Fibroblast of lung (primary cell): ENCODE measurements around the gene METTL15. TPM values are rescaled to one million over a fixed set of nuclear protein-coding genes. Genes with fewer than 3 reads are reported as not detected.
A peak's percentile ranks its signal among the peaks of the same experiment; 100 is the strongest.

ENCODE experiments used
- DNase-seq, 2 donors: peaks; one replicate each; pipeline versions ENCODE4 v3.0.0 to v3.0.0-alpha.2; 2010; ENCODE audit warnings: low read depth in 2 of 2
- H2AFZ ChIP-seq: 2 replicates; pipeline ENCODE4 v1.5.1; 2012; ENCODE audit warnings: low read length, control low read depth, inconsistent platforms
- H3K27ac ChIP-seq: 2 replicates; pipeline ENCODE4 v1.5.1; 2011; ENCODE audit warnings: low read length, control low read depth; ENCODE audit not compliant: insufficient read depth
- H3K27me3 ChIP-seq: 2 replicates; pipeline ENCODE4 v1.5.1; 2011; ENCODE audit warnings: mild to moderate bottlenecking, low read length; ENCODE audit not compliant: control insufficient read depth, insufficient read depth
- H3K36me3 ChIP-seq: 2 replicates; pipeline ENCODE4 v1.5.1; 2011; ENCODE audit warnings: low read length; ENCODE audit not compliant: control insufficient read depth, insufficient read depth
- H3K4me1 ChIP-seq: 2 replicates; pipeline ENCODE4 v1.5.1; 2011; ENCODE audit warnings: low read length; ENCODE audit not compliant: control insufficient read depth, insufficient read depth; ENCODE audit errors: extremely low read depth
- H3K4me2 ChIP-seq: 2 replicates; pipeline ENCODE4 v1.5.1; 2011; ENCODE audit warnings: low read length, control low read depth; ENCODE audit not compliant: insufficient read depth; ENCODE audit errors: extremely low read depth
- H3K4me3 ChIP-seq, 4 experiments: fragments of 200-600 bp in 1 of 4; sonication (generic) in 1 of 4; replicated peaks in 1 of 4; 2 replicates each; pipeline ENCODE4 v1.5.1; 2011 to 2016; ENCODE audit warnings: low read length in 4 of 4, low read depth in 3 of 4, mild to moderate bottlenecking in 3 of 4, control low read depth in 2 of 4, inconsistent platforms in 1 of 4, mixed read lengths in 1 of 4; ENCODE audit not compliant: insufficient read depth in 1 of 4; ENCODE audit errors: control extremely low read depth in 1 of 4
- H3K79me2 ChIP-seq: 2 replicates; pipeline ENCODE4 v1.5.1; 2012; ENCODE audit warnings: mild to moderate bottlenecking, low read length, inconsistent platforms; ENCODE audit not compliant: control insufficient read depth, insufficient read depth
- H3K9ac ChIP-seq: 2 replicates; pipeline ENCODE4 v1.5.1; 2011; ENCODE audit warnings: mild to moderate bottlenecking, low read length, control low read depth; ENCODE audit not compliant: insufficient read depth
- H3K9me3 ChIP-seq: 2 replicates; pipeline ENCODE4 v1.5.1; 2012; ENCODE audit warnings: low read depth, low read length; ENCODE audit not compliant: control insufficient read depth, insufficient read depth
- H4K20me1 ChIP-seq: 2 replicates; pipeline ENCODE4 v1.5.1; 2011; ENCODE audit warnings: low read length; ENCODE audit not compliant: control insufficient read depth, insufficient read depth; ENCODE audit errors: extremely low read depth
- CTCF ChIP-seq, 2 donors: IDR thresholded peaks in 1 of 2; conservative IDR thresholded peaks in 1 of 2; 1 replicate in 1 of 2; 2 replicates in 1 of 2; pipeline ENCODE4 v1.5.1; 2011 to 2012; ENCODE audit warnings: low read length in 2 of 2, control low read depth in 1 of 2, inconsistent platforms in 1 of 2, low read depth in 1 of 2, mild to moderate bottlenecking in 1 of 2
- EZH2 ChIP-seq: IDR thresholded peaks from 2 replicates; pipeline ENCODE4 v1.5.1; 2012; ENCODE audit warnings: low read length, control low read depth, mild to moderate bottlenecking; ENCODE audit errors: missing control alignments
- polyA plus RNA-seq, 2 donors: library from polyadenylated mRNA; depleted of rRNA in 1 of 2; stranded (reverse) in 1 of 2; unstranded in 1 of 2; fragments of >200 nt; gene quantifications; 2 replicates each; pipeline ENCODE4 v1.2.1, GENCODE V29; 2011 to 2012; ENCODE audit warnings: missing spikeins in 1 of 2
- total RNA-seq: library from RNA; depleted of rRNA; stranded (reverse); fragments of >200 nt; gene quantifications from 2 replicates; pipeline ENCODE4 v1.2.1, GENCODE V29; 2014

Gene METTL15
- total and polyA plus RNA-seq, 2 donors (not counting 1 experiment from before 2014, with no cell fraction given) = 8.8 to 28.4 TPM

DNA sequence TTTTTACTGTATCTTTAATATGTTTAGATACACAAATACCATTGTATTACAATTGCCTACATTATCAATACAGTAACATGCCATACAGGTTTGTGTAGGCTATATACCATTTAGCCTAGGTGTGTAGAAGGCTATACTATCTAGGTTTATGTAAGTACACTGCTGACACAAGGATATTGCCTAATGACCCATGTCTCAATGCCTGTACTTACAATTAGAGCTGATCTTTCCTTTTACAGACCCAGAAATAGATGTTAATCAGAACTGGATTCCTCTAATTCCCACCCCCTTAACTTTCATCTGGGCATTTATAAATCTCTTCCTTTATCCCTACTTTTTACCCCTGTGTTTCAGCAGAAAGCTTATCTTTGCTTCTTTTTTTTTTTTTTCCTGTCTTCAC is 229.5 kb downstream of the METTL15 start:
- H3K36me3 ChIP-seq = no peaks in the 10 kb centered on the region
- no peak overlapping the region for H2AFZ ChIP-seq
- H3K4me2 ChIP-seq = no peak overlapping the region
- no peaks in the 10 kb centered on the region for H3K79me2 ChIP-seq
- no peak overlapping the region for H3K4me3 ChIP-seq
- no peak overlapping the region for H3K27ac ChIP-seq
- peak in 1 of 2 donors; percentile 4 for DNase-seq
- H3K9me3 ChIP-seq = no peaks in the 10 kb centered on the region
- peaks cover under 1% of the 10 kb centered on the region for H3K4me1 ChIP-seq
- H4K20me1 ChIP-seq = no peaks in the 10 kb centered on the region
- H3K27me3 ChIP-seq = no peaks in the 10 kb centered on the region
- TF ChIP-seq EZH2 = no peak
- TF ChIP-seq CTCF (conservative IDR thresholded peaks at IDR 0.05 in 1 of 2, IDR thresholded peaks at IDR 0.05 in 1 of 2; ENCODE audit: low read depth in 1 of 2, low read length in 2 of 2) = no peak
- no peak overlapping the region for H3K9ac ChIP-seq

- Histone ChIP-seq H3K9me3 (no peaks in the 10 kb centered on the region), H3K27ac (no peak overlapping the region), H3K4me1 (peaks cover 2% of the 10 kb centered on the region), H3K36me3 (no peaks in the 10 kb centered on the region), H3K4me3 (no peak overlapping the region), H3K79me2 (no peaks in the 10 kb centered on the region), H4K20me1 (no peaks in the 10 kb centered on the region), H3K4me2 (no peak overlapping the region), H3K27me3 (no peaks in the 10 kb centered on the region), H2AFZ (no peak overlapping the region), H3K9ac (no peak overlapping the region)
- TF ChIP-seq CTCF (conservative IDR thresholded peaks at IDR 0.05 in 1 of 2, IDR thresholded peaks at IDR 0.05 in 1 of 2; ENCODE audit: low read depth in 1 of 2, low read length in 2 of 2) = no peak
- peak in 1 of 2 donors; percentile 24 for DNase-seq
Observed at GRCh38 chr11:28338371-28338770, 230.2 kb downstream of the METTL15 start.

GRCh38 chr11:28339488-28339887 is 231.3 kb downstream of the METTL15 start:
- H3K4me3 ChIP-seq = no peak overlapping the region
- H2AFZ ChIP-seq = no peak overlapping the region
- H4K20me1 ChIP-seq = no peaks in the 10 kb centered on the region
- no peaks in the 10 kb centered on the region for H3K27me3 ChIP-seq
- peak in 1 of 2 donors; percentile 3 for DNase-seq
- H3K27ac ChIP-seq = no peak overlapping the region
- H3K4me2 ChIP-seq = no peak overlapping the region
- no peaks in the 10 kb centered on the region for H3K36me3 ChIP-seq
- no peak overlapping the region for H3K9ac ChIP-seq
- H3K79me2 ChIP-seq = no peaks in the 10 kb centered on the region
- H3K9me3 ChIP-seq = no peaks in the 10 kb centered on the region
- H3K4me1 ChIP-seq = peaks cover 2% of the 10 kb centered on the region
- TF ChIP-seq CTCF (conservative IDR thresholded peaks at IDR 0.05 in 1 of 2, IDR thresholded peaks at IDR 0.05 in 1 of 2; ENCODE audit: low read depth in 1 of 2, low read length in 2 of 2) = no peak
- no peak for TF ChIP-seq EZH2
